Heart right ventricle (tissue), 16 donors: ENCODE data around the gene LCN1. TPM values are rescaled to one million over a fixed set of nuclear protein-coding genes. Genes with fewer than 3 reads are reported as not detected.

Experiments used
- ATAC-seq, 8 donors: fragments of 200-7000 bp; cut with Tn5 transposase; one replicate each; pipeline ENCODE4 v1.9.1; 2020; ENCODE audit warnings: mild to moderate bottlenecking in 8 of 8, moderate library complexity in 8 of 8, moderate number of reproducible peaks in 1 of 8
- DNase-seq, 2 donors: peaks; one replicate each; pipeline ENCODE4 v3.0.0-alpha.2; 2020
- H3K27ac ChIP-seq, 10 donors: fragments of 200-600 bp; sonication (generic) in 2 of 10; one replicate each; pipeline versions ENCODE4 v1.5.0 to v1.8.0; 2020 to 2022; ENCODE audit warnings: mild to moderate bottlenecking in 3 of 10
- H3K27me3 ChIP-seq, 7 donors: fragments of 200-600 bp; one replicate each; pipeline ENCODE4 v1.8.0; 2021 to 2022; ENCODE audit warnings: mild to moderate bottlenecking in 2 of 7
- H3K36me3 ChIP-seq, 9 donors: fragments of 200-600 bp; sonication (generic) in 1 of 9; one replicate each; pipeline versions ENCODE4 v1.5.0 to v1.8.0; 2020 to 2022; ENCODE audit warnings: mild to moderate bottlenecking in 2 of 9
- H3K4me1 ChIP-seq, 9 donors: fragments of 200-600 bp; sonication (generic) in 1 of 9; one replicate each; pipeline versions ENCODE4 v1.5.0 to v1.8.0; 2020 to 2022; ENCODE audit warnings: mild to moderate bottlenecking in 4 of 9
- H3K4me3 ChIP-seq, 10 donors: fragments of 200-600 bp; sonication (generic) in 2 of 10; one replicate each; pipeline versions ENCODE4 v1.5.0 to v1.8.0; 2020 to 2022; ENCODE audit warnings: mild to moderate bottlenecking in 7 of 10, moderate library complexity in 2 of 10
- H3K9me3 ChIP-seq, 11 donors: fragments of 200-600 bp in 10 of 11; sonication (generic) in 2 of 11; one replicate each; pipeline versions ENCODE4 v1.5.0 to v1.8.0; 2013 to 2022; ENCODE audit warnings: mild to moderate bottlenecking in 2 of 11, control low read depth in 1 of 11, moderate library complexity in 1 of 11
- WGBS, 2 donors: extraction: QIAGEN DNeasy Blood & Tissue Kit; methylation state at CpG; one replicate each; pipeline ENCODE4 v1.1.7; 2013; ENCODE audit warnings: inconsistent platforms in 1 of 2; 5-methylcytosine and 5-hydroxymethylcytosine counted together
- intact Hi-C, 10 donors: fragments of 100-400 bp; cut with DNase I; formaldehyde crosslinking; loops; one replicate each; pipeline versions ENCODE4 v1.11.1 to v1.14.2; 2022
- polyA plus RNA-seq, 2 donors: library from polyadenylated mRNA; stranded (reverse); fragments of 200-250 nt; gene quantifications; one replicate each; pipeline ENCODE4 v1.2.3, GENCODE V29; 2013
- total RNA-seq, 10 donors: library from RNA; stranded (reverse); fragmentation: NEBNext Ultra II Directional in 3 of 10; extraction: Animal tissue kit (Norgen Biotek cat#: 25700) in 3 of 10; gene quantifications; one replicate each; pipeline versions ENCODE4 v1.2.1 to v1.2.4, GENCODE V29; 2021 to 2023
- TF ChIP-seq, protein P1 (sequence below), 9 donors: fragments of 200-600 bp; sonication (generic) in 2 of 9; IDR thresholded peaks; one replicate each; pipeline versions ENCODE4 v1.5.0 to v1.8.0; 2021 to 2022; ENCODE audit warnings: antibody characterized with exemption in 9 of 9, mild to moderate bottlenecking in 5 of 9, moderate library complexity in 1 of 9
- donor health status: Arrhythmogenic right ventricular cardiomyopathy.
- donor health status: ischemic (EF 13 %, LVEDD 7.1; RV severe dilation, severe dysfunction).
- donor health status: healthy with polysubstance abuse.
- donor health status: DM: no; HTN: yes; CAD: no.
- donor health status: DM: no; HTN: no; CAD: no.
- donor health status: ischemic (EF 25% LVEDD 6.9; RV normal size, moderate dysfunction).
- donor health status: ischemic (EF 25% LVEDD 5.7; RV mildly dilated, moderate dysfunction).
- donor health status: healthy.
- donor health status: DM: yes; HTN: yes; CAD: no.
- donor health status: Ischemic cardiomyopathy.
- donor health status: ischemic (EF 35%, LVEDD 5.7; RV mildly dilated, moderate dysfunction).
- donor health status: nonischemic (EF 11% LVEDD 7.7; RV severe dilation, severe dysfunction).
- donor health status: DM: yes; HTN: yes; CAD: no.
- donor health status: PGD.
- donor health status: ischemic (EF 29% LVEDD 5.4; RV normal size, mild dysfunction).
- donor health status: nonischemic (EF 23%, LVEDD 6.1; RV moderate dilation, normal function).

The LCN1 gene
- total and polyA plus RNA-seq, 12 donors, result 0.13 to 0.76 (median 0.32) TPM; not detected in 9

DNA sequence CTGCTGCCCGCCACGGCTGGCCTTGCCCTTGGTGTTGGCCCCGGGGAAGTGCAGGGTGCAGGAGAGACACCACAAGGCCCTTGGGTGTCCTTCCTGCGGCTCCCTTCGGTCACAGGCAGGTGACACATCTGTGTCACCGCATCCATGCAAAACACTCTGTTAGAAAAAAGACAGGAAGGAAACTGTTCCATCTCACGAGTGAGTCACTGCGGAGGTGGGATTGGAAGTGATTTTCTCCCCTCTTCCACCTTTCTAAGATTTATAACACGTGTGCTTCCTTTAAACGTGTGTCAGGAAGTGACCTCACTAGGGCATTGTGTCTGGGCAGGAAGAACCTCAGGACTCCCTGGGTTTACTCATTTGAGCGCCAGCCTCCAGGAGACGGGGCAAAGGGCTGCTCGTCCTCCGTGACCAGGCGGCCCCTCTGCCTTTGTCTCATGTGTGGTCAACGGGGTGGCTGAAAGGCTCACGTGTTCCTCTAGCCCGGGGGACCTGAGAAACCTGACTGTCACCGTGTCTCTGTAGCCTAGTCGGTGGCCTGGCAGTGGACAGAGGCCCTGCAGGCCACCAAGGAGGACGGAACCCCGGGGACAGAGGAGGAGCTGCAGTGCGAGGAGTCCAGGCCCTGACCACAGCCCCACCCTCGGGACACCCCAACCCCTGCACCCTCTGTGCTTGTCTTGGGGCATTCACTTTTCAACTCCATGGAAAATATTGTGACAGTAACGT, 4.9 kb upstream of the LCN1 start:
- peak overlapping the region in 3 of 10 donors; percentile 25 to 52 (median 44) for H3K27ac ChIP-seq
- no peak for DNase-seq
- no peaks in the 10 kb centered on the region for H3K9me3 ChIP-seq
- TF ChIP-seq, protein P1, sequence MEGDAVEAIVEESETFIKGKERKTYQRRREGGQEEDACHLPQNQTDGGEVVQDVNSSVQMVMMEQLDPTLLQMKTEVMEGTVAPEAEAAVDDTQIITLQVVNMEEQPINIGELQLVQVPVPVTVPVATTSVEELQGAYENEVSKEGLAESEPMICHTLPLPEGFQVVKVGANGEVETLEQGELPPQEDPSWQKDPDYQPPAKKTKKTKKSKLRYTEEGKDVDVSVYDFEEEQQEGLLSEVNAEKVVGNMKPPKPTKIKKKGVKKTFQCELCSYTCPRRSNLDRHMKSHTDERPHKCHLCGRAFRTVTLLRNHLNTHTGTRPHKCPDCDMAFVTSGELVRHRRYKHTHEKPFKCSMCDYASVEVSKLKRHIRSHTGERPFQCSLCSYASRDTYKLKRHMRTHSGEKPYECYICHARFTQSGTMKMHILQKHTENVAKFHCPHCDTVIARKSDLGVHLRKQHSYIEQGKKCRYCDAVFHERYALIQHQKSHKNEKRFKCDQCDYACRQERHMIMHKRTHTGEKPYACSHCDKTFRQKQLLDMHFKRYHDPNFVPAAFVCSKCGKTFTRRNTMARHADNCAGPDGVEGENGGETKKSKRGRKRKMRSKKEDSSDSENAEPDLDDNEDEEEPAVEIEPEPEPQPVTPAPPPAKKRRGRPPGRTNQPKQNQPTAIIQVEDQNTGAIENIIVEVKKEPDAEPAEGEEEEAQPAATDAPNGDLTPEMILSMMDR (IDR thresholded peaks at IDR 0.05), result no peak
- peaks cover 0 to 7% (median 0%) of the 10 kb centered on the region in 9 donors for H3K4me1 ChIP-seq
- intact Hi-C loops, result no loop called here
- 59 to 68% methylated on average over 25 of the region's 25 CpGs for WGBS, 2 donors
- peaks cover 0 to 3% (median 0%) of the 10 kb centered on the region in 7 donors for H3K27me3 ChIP-seq
- peak in 5 of 8 donors; percentile 42 to 77 (median 48) for ATAC-seq
- H3K4me3 ChIP-seq, result no peak overlapping the region
- no peaks in the 10 kb centered on the region for H3K36me3 ChIP-seq

DNA sequence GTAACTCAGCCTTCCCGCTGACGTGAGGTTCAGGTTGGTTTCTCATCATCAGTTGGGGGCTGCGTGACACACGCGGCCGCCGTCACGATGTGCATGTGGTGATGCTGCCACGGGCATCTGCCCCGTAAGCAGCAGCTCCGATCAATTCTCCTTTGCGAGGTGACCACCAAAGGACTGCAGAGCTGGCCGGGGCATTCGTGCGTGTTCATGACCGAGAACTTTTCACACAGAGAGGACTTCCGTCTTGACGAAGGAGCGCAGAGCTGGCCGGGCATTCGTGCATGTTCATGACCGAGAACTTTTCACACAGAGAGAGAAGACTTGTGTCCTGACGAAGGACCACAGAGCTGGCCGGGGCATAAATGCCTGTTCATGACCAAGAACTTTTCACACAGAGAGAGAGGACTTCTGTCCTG, 3.8 kb upstream of the LCN1 start:
- intact Hi-C loops, result loop anchor here in 1 of 10 donors (1.0 kb wide), 1 partner anchor 36 kb away; no protein-coding TSS in a partner anchor
- Histone ChIP-seq H3K36me3 (no peaks in the 10 kb centered on the region), H3K27ac (no peak overlapping the region), H3K27me3 (peaks cover 0 to 4% (median 0%) of the 10 kb centered on the region in 7 donors), H3K9me3 (no peaks in the 10 kb centered on the region), H3K4me1 (peaks cover 0 to 7% (median 0%) of the 10 kb centered on the region in 9 donors), H3K4me3 (no peak overlapping the region)
- WGBS, 2 donors, result 93 to 97% methylated on average over 24 of the region's 24 CpGs
- DNase-seq (no peak), ATAC-seq (no peak)
- TF ChIP-seq, protein P1 (IDR thresholded peaks at IDR 0.05), result no peak

DNA sequence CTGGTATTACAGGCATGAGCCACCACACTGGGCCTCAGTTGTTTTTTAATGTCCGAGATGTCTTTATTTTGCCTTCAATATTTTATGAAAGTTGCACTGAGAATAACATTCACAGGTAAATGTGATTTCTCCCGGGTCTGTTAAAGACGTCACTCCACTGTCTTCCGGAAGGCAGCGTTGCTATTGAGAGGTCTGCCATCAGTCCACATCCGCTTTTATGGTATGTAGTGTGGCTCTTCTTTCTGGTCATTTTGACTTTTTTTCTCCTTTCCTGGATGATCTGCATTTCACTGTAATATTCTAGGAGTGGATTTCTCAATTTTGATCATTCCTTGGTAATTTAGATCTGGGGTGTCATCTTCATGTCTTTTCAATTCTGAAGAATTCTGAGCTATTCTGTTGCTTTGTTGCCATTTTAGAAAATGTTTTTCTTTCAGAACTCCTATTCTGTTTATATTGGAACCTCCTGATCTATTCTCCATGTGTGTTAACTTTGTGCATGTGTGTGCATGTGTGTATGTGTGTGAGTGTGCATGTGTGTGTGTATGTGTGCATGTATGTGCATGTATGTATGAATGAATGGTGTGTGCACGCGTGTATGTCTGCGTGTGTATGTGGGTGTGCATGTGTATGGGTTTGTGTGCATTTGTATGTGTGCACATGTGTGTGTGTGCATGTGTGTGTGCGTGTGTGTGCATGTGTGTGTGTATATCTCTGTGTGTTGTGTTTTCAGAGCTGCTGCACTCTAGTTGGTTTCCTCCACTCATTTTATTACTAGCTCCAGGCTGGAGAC, 1.9 kb upstream of the LCN1 start:
- Histone ChIP-seq H3K36me3 (no peaks in the 10 kb centered on the region), H3K27me3 (peaks cover 0 to 20% (median 11%) of the 10 kb centered on the region in 7 donors), H3K4me1 (peaks cover 0 to 7% (median 0%) of the 10 kb centered on the region in 9 donors), H3K9me3 (no peaks in the 10 kb centered on the region), H3K4me3 (no peak overlapping the region), H3K27ac (no peak overlapping the region)
- intact Hi-C loops, result no loop called here
- ATAC-seq, result no peak
- no peak for DNase-seq
- WGBS, 2 donors, result 90 to 93% methylated on average over 10 of the region's 10 CpGs
- TF ChIP-seq, protein P1 (IDR thresholded peaks at IDR 0.05), result no peak

DNA sequence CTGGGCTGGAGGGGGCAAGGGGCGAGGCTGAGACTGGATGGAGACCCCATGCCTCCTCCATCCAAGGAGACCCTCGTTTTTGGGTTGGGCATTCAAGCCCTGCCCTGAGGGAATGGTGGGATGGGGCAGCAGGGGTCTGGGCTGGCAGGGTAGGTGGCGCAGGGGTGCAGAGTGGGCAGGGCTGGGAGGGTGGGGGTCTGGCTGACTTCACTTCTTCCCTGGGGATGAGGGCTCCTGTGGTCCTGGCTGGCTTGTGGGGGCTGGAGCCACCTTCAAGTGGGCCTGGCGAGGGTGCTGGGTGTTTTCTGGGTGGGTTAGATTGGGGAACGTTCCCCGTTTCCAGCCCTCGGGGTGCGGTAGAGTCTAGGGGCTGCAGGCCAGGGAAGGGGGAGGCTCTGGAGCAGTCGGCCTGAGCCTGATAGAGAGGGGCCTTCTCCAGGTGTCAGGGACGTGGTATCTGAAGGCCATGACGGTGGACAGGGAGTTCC, 412 bp downstream of the LCN1 start:
- DNase-seq, result no peak
- H3K9me3 ChIP-seq, result no peaks in the 10 kb centered on the region
- no peak overlapping the region for H3K27ac ChIP-seq
- TF ChIP-seq, protein P1 (IDR thresholded peaks at IDR 0.05), result no peak
- intact Hi-C loops, result no loop called here
- no peak overlapping the region for H3K4me3 ChIP-seq
- ATAC-seq, result no peak
- H3K27me3 ChIP-seq, result peaks cover 0 to 31% (median 23%) of the 10 kb centered on the region in 7 donors
- 80 to 84% methylated on average over 9 to 10 of the region's 11 CpGs for WGBS, 2 donors
- H3K36me3 ChIP-seq, result no peaks in the 10 kb centered on the region
- no peaks in the 10 kb centered on the region for H3K4me1 ChIP-seq
